Body of pancreas (tissue), 4 donors: Measurements from ENCODE around the gene LCN12.

ENCODE experiments used
- POLR2A ChIP-seq, 3 donors: fragments of 450-650 bp; IDR thresholded peaks; one replicate each; pipeline ENCODE4 v1.6.1; 2016; ENCODE audit warnings: antibody characterized with exemption in 3 of 3, mild to moderate bottlenecking in 2 of 3
- TF ChIP-seq, protein P1 (sequence below), 7 experiments: fragments of 450-650 bp in 4 of 7; fragments of 200-600 bp in 3 of 7; sonication (generic) in 3 of 7; IDR thresholded peaks; one replicate each; pipeline ENCODE4 v1.5.1; 2016 to 2019; ENCODE audit warnings: antibody characterized with exemption in 7 of 7

GRCh38 chr9:136995772-136996311, 43.8 kb downstream of the LCN12 start:
- TF ChIP-seq POLR2A (IDR thresholded peaks at IDR 0.05), result no peak
- TF ChIP-seq, protein P1, sequence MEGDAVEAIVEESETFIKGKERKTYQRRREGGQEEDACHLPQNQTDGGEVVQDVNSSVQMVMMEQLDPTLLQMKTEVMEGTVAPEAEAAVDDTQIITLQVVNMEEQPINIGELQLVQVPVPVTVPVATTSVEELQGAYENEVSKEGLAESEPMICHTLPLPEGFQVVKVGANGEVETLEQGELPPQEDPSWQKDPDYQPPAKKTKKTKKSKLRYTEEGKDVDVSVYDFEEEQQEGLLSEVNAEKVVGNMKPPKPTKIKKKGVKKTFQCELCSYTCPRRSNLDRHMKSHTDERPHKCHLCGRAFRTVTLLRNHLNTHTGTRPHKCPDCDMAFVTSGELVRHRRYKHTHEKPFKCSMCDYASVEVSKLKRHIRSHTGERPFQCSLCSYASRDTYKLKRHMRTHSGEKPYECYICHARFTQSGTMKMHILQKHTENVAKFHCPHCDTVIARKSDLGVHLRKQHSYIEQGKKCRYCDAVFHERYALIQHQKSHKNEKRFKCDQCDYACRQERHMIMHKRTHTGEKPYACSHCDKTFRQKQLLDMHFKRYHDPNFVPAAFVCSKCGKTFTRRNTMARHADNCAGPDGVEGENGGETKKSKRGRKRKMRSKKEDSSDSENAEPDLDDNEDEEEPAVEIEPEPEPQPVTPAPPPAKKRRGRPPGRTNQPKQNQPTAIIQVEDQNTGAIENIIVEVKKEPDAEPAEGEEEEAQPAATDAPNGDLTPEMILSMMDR (IDR thresholded peaks at IDR 0.05), result no peak
